Right lobe of liver (tissue), 4 donors: Measurements from ENCODE around the gene KCNA2.

Experiments
- CTCF ChIP-seq, 4 donors: fragments of 200-600 bp in 3 of 4; fragments of 450-650 bp in 1 of 4; IDR thresholded peaks; one replicate each; pipeline versions ENCODE4 v1.5.1 to v1.8.0; 2016 to 2022; ENCODE audit warnings: antibody characterized with exemption in 4 of 4, mild to moderate bottlenecking in 2 of 4
- POLR2A ChIP-seq: fragments of 450-650 bp; IDR thresholded peaks from one replicate; pipeline ENCODE4 v1.6.1; 2017; ENCODE audit warnings: antibody characterized with exemption, mild to moderate bottlenecking
- donor health status: DM: no; HTN: no; CAD: no.
- donor health status: DM: no; HTN: no; CAD: no.
- donor health status: DM: no; HTN: yes; CAD: no.

DNA sequence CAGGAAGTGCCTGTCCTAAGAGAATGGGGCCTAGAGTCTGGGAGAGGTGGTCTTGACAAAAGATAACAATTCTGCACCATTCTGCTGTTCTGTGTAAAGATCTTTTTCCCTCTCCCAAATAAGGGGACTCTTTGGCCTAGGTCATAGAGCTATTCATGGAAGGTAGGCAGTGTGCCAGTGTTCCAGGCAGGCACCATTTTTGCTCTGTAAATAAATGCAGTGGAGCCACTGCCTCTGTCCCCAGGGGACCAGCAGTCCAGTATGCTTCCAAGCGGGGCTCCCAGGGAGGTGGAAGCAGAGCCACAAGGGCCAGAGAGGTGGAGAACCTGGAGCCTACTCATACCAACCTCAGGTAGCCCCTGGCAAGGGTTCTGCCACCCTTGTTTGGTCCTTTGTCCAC lies 25.9 kb downstream of the KCNA2 start:
- TF ChIP-seq CTCF (IDR thresholded peaks at IDR 0.05) (no peak), POLR2A (no peak)
